OCI-LY3 (cell line): ENCODE results near the gene ANKRD34C.

Experiments used
- H2AFZ ChIP-seq: fragments of 200-600, 300-600 bp; shearing (Covaris generic); 2 replicates; pipeline ENCODE4 v1.6.0; 2014; ENCODE audit warnings: antibody characterized with exemption, low read depth, low read length
- H3K27ac ChIP-seq: fragments of 200-600, 300-600 bp; sonication (generic); 2 replicates; pipeline ENCODE4 v1.5.1; 2014; ENCODE audit warnings: mild to moderate bottlenecking, low read length, moderate library complexity, mixed read lengths
- H3K27me3 ChIP-seq: fragments of 200-600, 300-600 bp; sonication (generic); 2 replicates; pipeline ENCODE4 v1.6.1; 2014; ENCODE audit warnings: low read depth, low read length, mixed read lengths
- H3K36me3 ChIP-seq: fragments of 200-600, 300-600 bp; sonication (generic); replicated peaks from 2 replicates; pipeline ENCODE3; 2014; ENCODE audit warnings: low read depth, low read length, mixed read lengths
- H3K4me1 ChIP-seq: fragments of 300-600, 200-600 bp; sonication (generic); 2 replicates; pipeline ENCODE4 v1.6.1; 2014; ENCODE audit warnings: low read length, mixed read lengths
- H3K4me2 ChIP-seq: fragments of 200-600, 300-600 bp; sonication (generic); 2 replicates; pipeline ENCODE4 v1.6.1; 2014; ENCODE audit warnings: low read length, mixed read lengths
- H3K4me3 ChIP-seq: fragments of 300-600, 200-600 bp; sonication (generic); 2 replicates; pipeline ENCODE4 v1.5.1; 2014; ENCODE audit warnings: antibody characterized with exemption, mild to moderate bottlenecking, low read length, moderate library complexity
- H3K79me2 ChIP-seq: fragments of 300-600, 200-600 bp; shearing (Covaris generic); 2 replicates; pipeline ENCODE4 v1.6.1; 2014; ENCODE audit warnings: mild to moderate bottlenecking, low read length, mixed read lengths
- H3K9ac ChIP-seq: fragments of 300-600, 200-600 bp; shearing (Covaris generic); 2 replicates; pipeline ENCODE4 v1.6.0; 2014; ENCODE audit warnings: mild to moderate bottlenecking, low read length, moderate library complexity
- H3K9me3 ChIP-seq: fragments of 200-600, 300-600 bp; shearing (Covaris generic); 2 replicates; pipeline ENCODE4 v1.6.1; 2014; ENCODE audit warnings: low read length, mixed read lengths; ENCODE audit not compliant: insufficient read depth
- H4K20me1 ChIP-seq: fragments of 200-600, 300-600 bp; sonication (generic); 2 replicates; pipeline ENCODE4 v1.6.1; 2016; ENCODE audit warnings: low read length, mixed read lengths; ENCODE audit not compliant: insufficient read depth
- EZH2phosphoT487 ChIP-seq: fragments of 200-600 bp; shearing (Covaris generic); IDR thresholded peaks from 2 replicates; pipeline ENCODE4 v1.6.1; 2018; ENCODE audit warnings: antibody characterized with exemption, mixed run types, low read depth
- TF ChIP-seq, protein P1 (sequence below): fragments of 200-600, 300-600 bp; sonication (generic); IDR thresholded peaks from 2 replicates; pipeline ENCODE4 v1.5.1; 2014; ENCODE audit warnings: antibody characterized with exemption, low read length, low read depth

ANKRD34C gene

DNA sequence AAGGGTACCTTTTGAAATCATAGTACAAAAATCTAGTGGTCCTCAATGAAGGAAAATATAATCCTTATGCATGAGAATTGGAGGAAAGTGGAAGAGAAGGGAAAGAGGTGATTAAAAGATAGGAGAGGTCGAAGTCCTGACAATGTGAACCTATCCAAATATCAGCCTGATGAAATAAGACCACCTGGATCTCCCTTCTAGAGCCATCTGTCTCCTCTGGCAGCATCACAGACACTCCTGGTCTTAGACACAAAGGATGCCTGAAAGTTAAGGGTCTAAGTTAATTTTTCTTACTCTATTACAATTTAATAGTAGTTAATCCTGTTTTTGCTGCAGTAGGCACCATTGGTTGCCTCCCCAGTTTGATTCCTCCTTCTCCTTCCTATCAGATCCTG lies 17.3 kb downstream of the ANKRD34C start:
- Histone ChIP-seq H3K36me3 (no peaks in the 10 kb centered on the region), H3K27me3 (peaks cover 31% of the 10 kb centered on the region), H3K27ac (no peak overlapping the region), H4K20me1 (no peaks in the 10 kb centered on the region), H3K9me3 (no peaks in the 10 kb centered on the region), H3K79me2 (no peaks in the 10 kb centered on the region), H3K4me2 (no peak overlapping the region), H3K9ac (no peak overlapping the region), H2AFZ (no peak overlapping the region), H3K4me3 (no peak overlapping the region), H3K4me1 (peaks cover 3% of the 10 kb centered on the region)
- TF ChIP-seq EZH2phosphoT487: no peak
- TF ChIP-seq, protein P1, sequence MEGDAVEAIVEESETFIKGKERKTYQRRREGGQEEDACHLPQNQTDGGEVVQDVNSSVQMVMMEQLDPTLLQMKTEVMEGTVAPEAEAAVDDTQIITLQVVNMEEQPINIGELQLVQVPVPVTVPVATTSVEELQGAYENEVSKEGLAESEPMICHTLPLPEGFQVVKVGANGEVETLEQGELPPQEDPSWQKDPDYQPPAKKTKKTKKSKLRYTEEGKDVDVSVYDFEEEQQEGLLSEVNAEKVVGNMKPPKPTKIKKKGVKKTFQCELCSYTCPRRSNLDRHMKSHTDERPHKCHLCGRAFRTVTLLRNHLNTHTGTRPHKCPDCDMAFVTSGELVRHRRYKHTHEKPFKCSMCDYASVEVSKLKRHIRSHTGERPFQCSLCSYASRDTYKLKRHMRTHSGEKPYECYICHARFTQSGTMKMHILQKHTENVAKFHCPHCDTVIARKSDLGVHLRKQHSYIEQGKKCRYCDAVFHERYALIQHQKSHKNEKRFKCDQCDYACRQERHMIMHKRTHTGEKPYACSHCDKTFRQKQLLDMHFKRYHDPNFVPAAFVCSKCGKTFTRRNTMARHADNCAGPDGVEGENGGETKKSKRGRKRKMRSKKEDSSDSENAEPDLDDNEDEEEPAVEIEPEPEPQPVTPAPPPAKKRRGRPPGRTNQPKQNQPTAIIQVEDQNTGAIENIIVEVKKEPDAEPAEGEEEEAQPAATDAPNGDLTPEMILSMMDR: no peak

DNA sequence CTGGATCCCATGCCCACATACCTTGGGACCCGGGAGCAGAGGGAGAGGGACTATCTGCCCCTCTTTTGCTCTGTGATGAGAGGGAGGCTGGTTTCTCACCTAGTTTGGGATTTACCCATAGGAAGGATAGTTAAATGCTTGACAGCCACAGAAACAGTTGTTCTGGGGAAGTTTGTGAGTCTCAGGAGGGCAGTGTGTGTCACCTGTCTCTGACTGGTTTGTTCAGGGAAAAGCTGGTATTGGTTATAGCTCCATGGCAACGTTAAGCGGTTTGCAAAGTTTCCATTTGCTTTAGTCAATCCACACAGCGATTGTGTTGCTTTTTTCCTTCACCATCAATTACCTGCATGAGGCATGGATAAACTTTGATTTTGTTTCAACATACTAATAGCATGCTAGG lies 24.7 kb downstream of the ANKRD34C start:
- Histone ChIP-seq H3K36me3 (no peaks in the 10 kb centered on the region), H3K4me2 (peak overlapping the region; percentile 85), H2AFZ (0 out of 2 replicates have a peak overlapping the region, but pooled peaks have one; percentile 5), H3K9ac (no peak overlapping the region), H3K4me3 (peak overlapping the region; percentile 61), H4K20me1 (peaks cover 2% of the 10 kb centered on the region; the same call in 1 of the 2 replicates), H3K27me3 (peaks cover 14% of the 10 kb centered on the region), H3K27ac (peak overlapping the region; percentile 63), H3K79me2 (peaks cover 13% of the 10 kb centered on the region), H3K9me3 (no peaks in the 10 kb centered on the region), H3K4me1 (peaks cover 36% of the 10 kb centered on the region)
- no peak for TF ChIP-seq EZH2phosphoT487
- TF ChIP-seq, protein P1: no peak

DNA sequence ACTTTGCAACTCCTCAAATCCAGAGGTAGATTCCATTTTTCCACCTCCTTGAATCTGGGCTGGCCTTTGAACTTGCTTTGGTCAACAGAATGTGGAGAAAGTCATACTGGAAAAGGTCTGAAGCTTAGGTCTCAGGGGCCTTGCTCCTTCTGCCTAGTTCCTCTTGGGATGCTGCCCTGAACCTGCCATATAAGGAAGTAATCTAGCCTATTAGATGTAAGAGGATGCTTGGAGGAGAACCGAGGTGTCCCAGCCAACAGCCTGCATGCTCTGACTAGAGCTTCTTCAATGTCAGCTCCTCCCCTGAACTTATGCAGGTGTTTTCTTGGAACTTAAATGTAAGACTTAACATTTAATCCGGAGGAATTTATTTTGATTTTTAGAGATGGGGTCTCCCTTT lies 26.4 kb downstream of the ANKRD34C start:
- H3K4me2 ChIP-seq: peak overlapping the region; percentile 20; the same call in 1 of the 2 replicates
- H2AFZ ChIP-seq: no peak overlapping the region
- no peak overlapping the region for H3K9ac ChIP-seq
- H3K27me3 ChIP-seq: peaks cover 12% of the 10 kb centered on the region; the same call in 1 of the 2 replicates
- H3K9me3 ChIP-seq: no peaks in the 10 kb centered on the region
- no peak for TF ChIP-seq EZH2phosphoT487
- TF ChIP-seq, protein P1: no peak
- H3K36me3 ChIP-seq: peaks cover 13% of the 10 kb centered on the region
- peaks cover 47% of the 10 kb centered on the region for H3K4me1 ChIP-seq
- no peak overlapping the region for H3K4me3 ChIP-seq
- no peak overlapping the region for H3K27ac ChIP-seq
- peaks cover 19% of the 10 kb centered on the region for H4K20me1 ChIP-seq
- peaks cover 29% of the 10 kb centered on the region for H3K79me2 ChIP-seq

DNA sequence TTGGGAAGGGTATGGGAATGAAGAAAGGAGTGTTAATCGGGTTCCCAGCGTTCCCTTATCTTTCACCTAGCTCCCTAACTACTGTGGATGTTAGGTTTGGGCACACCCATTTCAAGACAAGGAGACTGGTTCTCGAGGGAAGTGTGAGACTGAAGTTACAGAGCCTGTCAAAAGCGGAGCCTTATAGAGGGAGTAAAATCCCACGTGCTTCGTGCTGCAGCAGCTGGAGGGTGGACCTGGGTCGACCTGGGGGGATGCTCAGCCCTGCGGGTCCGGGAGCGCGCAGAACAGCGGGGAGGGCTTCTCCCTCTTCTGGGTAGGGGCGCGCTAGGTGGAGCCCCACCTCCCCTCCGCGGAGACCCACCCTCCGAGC lies 28.1 kb downstream of the ANKRD34C start:
- Histone ChIP-seq H3K79me2 (peaks cover 45% of the 10 kb centered on the region), H3K4me1 (peaks cover 47% of the 10 kb centered on the region), H3K9me3 (no peaks in the 10 kb centered on the region), H3K27ac (no peak overlapping the region), H3K36me3 (peaks cover 28% of the 10 kb centered on the region), H3K4me3 (peak overlapping the region; percentile 91), H3K4me2 (peak overlapping the region; percentile 81), H4K20me1 (peaks cover 23% of the 10 kb centered on the region), H3K27me3 (peaks cover 2% of the 10 kb centered on the region; the same call in 1 of the 2 replicates), H2AFZ (peak overlapping the region; percentile 77), H3K9ac (peak overlapping the region; percentile 47)
- TF ChIP-seq, protein P1: no peak
- no peak for TF ChIP-seq EZH2phosphoT487
